B cell (primary cell): ENCODE data around the gene NKX1-1.

Experiments
- CTCF ChIP-seq: fragments of 200-600 bp; IDR thresholded peaks from one replicate; pipeline ENCODE4 v1.8.0; 2022; ENCODE audit warnings: antibody characterized with exemption, mild to moderate bottlenecking
- EZH2 ChIP-seq: IDR thresholded peaks from 2 replicates; pipeline ENCODE4 v1.6.1; 2012; ENCODE audit warnings: borderline replicate concordance, low read depth, mild to moderate bottlenecking, moderate library complexity, low read length; ENCODE audit not compliant: insufficient read depth, poor library complexity, severe bottlenecking

- no peak for TF ChIP-seq CTCF
- no peak for TF ChIP-seq EZH2
These were observed 42.7 kb downstream of the NKX1-1 start for GRCh38 chr4:1363513-1363912.
